HCT116 (cell line): ENCODE results near the gene TCAP.

Experiments used
- ATF3 ChIP-seq: IDR thresholded peaks from 2 replicates; pipeline ENCODE4 v1.6.1; 2012
- CEBPB ChIP-seq: IDR thresholded peaks from 2 replicates; pipeline ENCODE4 v1.6.1; 2012; ENCODE audit warnings: low read depth
- CTCF ChIP-seq, 3 experiments: fragments of 200-600 bp in 1 of 3; sonication (generic) in 1 of 3; IDR thresholded peaks in 2 of 3; conservative IDR thresholded peaks in 1 of 3; 2 replicates each; pipeline ENCODE4 v1.5.1; 2012 to 2017; ENCODE audit warnings: low read depth in 2 of 3, low read length in 2 of 3, antibody characterized with exemption in 1 of 3, borderline replicate concordance in 1 of 3, control low read depth in 1 of 3, mild to moderate bottlenecking in 1 of 3, mixed read lengths in 1 of 3, mixed run types in 1 of 3, moderate library complexity in 1 of 3; ENCODE audit not compliant: insufficient read depth in 1 of 3
- EZH2phosphoT487 ChIP-seq: fragments of 200-600 bp; IDR thresholded peaks from 2 replicates; pipeline ENCODE4 v1.6.1; 2018; ENCODE audit warnings: antibody characterized with exemption, borderline replicate concordance
- POLR2A ChIP-seq: IDR thresholded peaks from 2 replicates; pipeline ENCODE4 v1.7.0; 2011; ENCODE audit warnings: borderline replicate concordance; ENCODE audit not compliant: insufficient read depth, insufficient read length; ENCODE audit errors: extremely low read depth
- POLR2AphosphoS5 ChIP-seq: IDR thresholded peaks from 2 replicates; pipeline ENCODE4 v1.6.1; 2011; ENCODE audit warnings: mild to moderate bottlenecking, low read depth, low read length, moderate library complexity
- TF ChIP-seq, protein P1 (sequence below): IDR thresholded peaks from 2 replicates; pipeline ENCODE4 v1.6.1; 2012

GRCh38 chr17:39683295-39683939, 18.3 kb downstream of the TCAP start:
- TF ChIP-seq CTCF (IDR thresholded peaks at IDR 0.05 in 2 of 3, conservative IDR thresholded peaks at IDR 0.05 in 1 of 3; ENCODE audit: borderline replicate concordance in 1 of 3, insufficient read depth in 1 of 3, low read depth in 2 of 3, low read length in 2 of 3) (no peak), POLR2AphosphoS5 (no peak), ATF3 (no peak), CEBPB (no peak), POLR2A (no peak), EZH2phosphoT487 (no peak)
- TF ChIP-seq, protein P1, sequence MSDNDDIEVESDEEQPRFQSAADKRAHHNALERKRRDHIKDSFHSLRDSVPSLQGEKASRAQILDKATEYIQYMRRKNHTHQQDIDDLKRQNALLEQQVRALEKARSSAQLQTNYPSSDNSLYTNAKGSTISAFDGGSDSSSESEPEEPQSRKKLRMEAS = no peak
